T1000 (cell line): ENCODE results near the gene WDR46.
A peak's percentile ranks its signal among the peaks of the same experiment; 100 is the strongest.

Source experiments
- DNase-seq: peaks from one replicate; lab custom pipeline; 2025; ENCODE audit warnings: mixed read lengths; lab: John Stamatoyannopoulos, UW

WDR46 gene

GRCh38 chr6:33313709-33314514 lies 24.9 kb upstream of the WDR46 start, which contains the start of gene TAPBP:
Gene TAPBP, minus strand, starts transcription at chr6:33314078. Its CDS starts 37 bp downstream, at chr6:33314041.
- DNase-seq: peak; percentile 31

GRCh38 chr6:33313105-33313708 lies 24.2 kb upstream of the WDR46 start:
- DNase-seq: no peak

- no peak for DNase-seq
These were observed 23.5 kb upstream of the WDR46 start for GRCh38 chr6:33312361-33313104.

GRCh38 chr6:33306356-33306755 lies 17.3 kb upstream of the WDR46 start:
- no peak for DNase-seq

- DNase-seq: no peak
These were observed 16.0 kb upstream of the WDR46 start for GRCh38 chr6:33305052-33305451.

- DNase-seq: no peak
These were observed 15.2 kb upstream of the WDR46 start for GRCh38 chr6:33304216-33304615.

GRCh38 chr6:33301877-33302276 lies 12.8 kb upstream of the WDR46 start:
- no peak for DNase-seq

- peak; percentile 91 for DNase-seq
These were observed 10.4 kb upstream of the WDR46 start for GRCh38 chr6:33299237-33299944.

- no peak for DNase-seq
These were observed 9.8 kb upstream of the WDR46 start, which contains the start of gene RGL2 for GRCh38 chr6:33298773-33299236. Gene RGL2, minus strand, starts transcription at chr6:33298942. Its CDS starts 332 bp downstream, at chr6:33298610.

- DNase-seq: peak; percentile 79
These were observed 9.1 kb upstream of the WDR46 start for GRCh38 chr6:33297956-33298772.

- no peak for DNase-seq
These were observed 8.4 kb upstream of the WDR46 start for GRCh38 chr6:33297406-33297955.

- no peak for DNase-seq
These were observed 7.9 kb upstream of the WDR46 start for GRCh38 chr6:33296797-33297405.

- DNase-seq: no peak
These were observed 6.8 kb upstream of the WDR46 start for GRCh38 chr6:33295621-33296369.

- no peak for DNase-seq
These were observed 5.2 kb upstream of the WDR46 start for GRCh38 chr6:33294086-33294823.

GRCh38 chr6:33292996-33293682 lies 4.1 kb upstream of the WDR46 start:
- DNase-seq: no peak

GRCh38 chr6:33290459-33290858 lies 1.4 kb upstream of the WDR46 start:
- DNase-seq: no peak

GRCh38 chr6:33289784-33290315 lies 811 bp upstream of the WDR46 start:
- no peak for DNase-seq
